ENCODE measurements around the gene SRRT.

DNA sequence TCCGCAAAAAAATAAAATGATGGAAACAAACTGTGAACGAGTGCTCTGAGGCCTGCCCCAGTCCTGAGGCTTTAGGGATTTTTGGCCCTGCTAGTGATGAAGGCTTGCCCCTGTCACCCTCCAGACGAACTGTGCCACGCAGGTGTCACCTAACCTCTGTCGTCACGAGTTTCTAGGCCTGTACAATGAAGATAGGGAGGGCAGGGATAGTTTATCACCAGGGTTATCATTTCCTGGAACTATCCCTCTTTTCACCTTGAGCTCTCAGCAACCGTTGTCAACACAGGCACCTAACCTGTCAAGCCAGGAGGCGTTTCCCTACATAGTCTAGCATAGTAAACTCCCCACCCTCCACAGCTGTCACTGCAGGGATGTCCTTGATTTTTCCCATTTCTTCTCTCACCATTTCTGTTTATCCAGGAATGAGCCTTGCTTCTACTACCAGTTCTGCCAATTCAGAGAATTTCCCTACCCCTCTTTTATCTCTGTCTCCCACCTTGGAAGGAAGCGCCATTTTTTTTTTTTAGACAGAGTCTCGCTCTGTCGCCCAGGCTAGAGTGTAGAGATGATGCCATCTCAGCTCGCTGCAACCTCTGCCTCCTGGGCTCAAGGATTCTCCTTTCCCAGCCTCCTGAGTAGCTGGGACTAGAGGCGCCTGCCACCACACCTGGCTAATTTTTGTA lies 23.0 kb downstream of the SRRT start:
- TF ChIP-seq GATA2 (IDR thresholded peaks at IDR 0.05; ENCODE audit: low read depth, low read length) (no peak), GATA3 (IDR thresholded peaks at IDR 0.05; ENCODE audit: low read depth, low read length) (no peak)
